PFSK-1 (cell line): ENCODE results near the gene AQP4.

Experiments used
- FOXP2 ChIP-seq: optimal IDR thresholded peaks from 2 replicates; pipeline ENCODE3; 2011; ENCODE audit warnings: borderline replicate concordance, control low read depth, inconsistent platforms; ENCODE audit not compliant: insufficient read depth; ENCODE audit errors: extremely low read length, extremely low read depth
- POLR2AphosphoS5 ChIP-seq: IDR thresholded peaks from 2 replicates; pipeline ENCODE4 v1.6.1; 2012; ENCODE audit warnings: low read depth, mild to moderate bottlenecking, control low read depth, low read length, moderate library complexity
- REST ChIP-seq, 2 experiments: IDR thresholded peaks; 2 replicates each; pipeline versions ENCODE4 v1.6.1 to v1.8.0; 2011 to 2012; ENCODE audit warnings: low read depth in 2 of 2, low read length in 2 of 2, control low read depth in 1 of 2, inconsistent platforms in 1 of 2, mild to moderate bottlenecking in 1 of 2, moderate library complexity in 1 of 2; ENCODE audit not compliant: insufficient read depth in 1 of 2
- SIN3A ChIP-seq: IDR thresholded peaks from 2 replicates; pipeline ENCODE4 v1.6.1; 2012; ENCODE audit warnings: mild to moderate bottlenecking, low read length, moderate library complexity, borderline replicate concordance; ENCODE audit not compliant: insufficient read depth
- TAF1 ChIP-seq: IDR thresholded peaks from 2 replicates; pipeline ENCODE4 v1.6.1; 2012; ENCODE audit warnings: low read length, control low read depth, borderline replicate concordance; ENCODE audit not compliant: insufficient read depth

GRCh38 chr18:26911840-26912239 is 46.3 kb upstream of the AQP4 start:
- no peak for TF ChIP-seq POLR2AphosphoS5
- TF ChIP-seq TAF1 = no peak
- no peak for TF ChIP-seq REST (IDR thresholded peaks at IDR 0.05; ENCODE audit: insufficient read depth in 1 of 2, low read depth in 2 of 2, low read length in 2 of 2)
- TF ChIP-seq FOXP2 = no peak
- TF ChIP-seq SIN3A = no peak
